ENCODE measurements around the gene EIF4EBP3. TPM values are rescaled to one million over a fixed set of nuclear protein-coding genes. Genes with fewer than 3 reads are reported as not detected.

The EIF4EBP3 gene
- total and polyA plus RNA-seq, 9 of the 15 experiments (the other 6 are each of a cell fraction or from before 2014, with no cell fraction given), result 1.3 to 7.5 (median 3.8) TPM

GRCh38 chr5:140564196-140565023, 16.9 kb downstream of the EIF4EBP3 start, which contains the start of the genes APBB3 and SLC35A4 (continued):
- TF ChIP-seq, protein P1, sequence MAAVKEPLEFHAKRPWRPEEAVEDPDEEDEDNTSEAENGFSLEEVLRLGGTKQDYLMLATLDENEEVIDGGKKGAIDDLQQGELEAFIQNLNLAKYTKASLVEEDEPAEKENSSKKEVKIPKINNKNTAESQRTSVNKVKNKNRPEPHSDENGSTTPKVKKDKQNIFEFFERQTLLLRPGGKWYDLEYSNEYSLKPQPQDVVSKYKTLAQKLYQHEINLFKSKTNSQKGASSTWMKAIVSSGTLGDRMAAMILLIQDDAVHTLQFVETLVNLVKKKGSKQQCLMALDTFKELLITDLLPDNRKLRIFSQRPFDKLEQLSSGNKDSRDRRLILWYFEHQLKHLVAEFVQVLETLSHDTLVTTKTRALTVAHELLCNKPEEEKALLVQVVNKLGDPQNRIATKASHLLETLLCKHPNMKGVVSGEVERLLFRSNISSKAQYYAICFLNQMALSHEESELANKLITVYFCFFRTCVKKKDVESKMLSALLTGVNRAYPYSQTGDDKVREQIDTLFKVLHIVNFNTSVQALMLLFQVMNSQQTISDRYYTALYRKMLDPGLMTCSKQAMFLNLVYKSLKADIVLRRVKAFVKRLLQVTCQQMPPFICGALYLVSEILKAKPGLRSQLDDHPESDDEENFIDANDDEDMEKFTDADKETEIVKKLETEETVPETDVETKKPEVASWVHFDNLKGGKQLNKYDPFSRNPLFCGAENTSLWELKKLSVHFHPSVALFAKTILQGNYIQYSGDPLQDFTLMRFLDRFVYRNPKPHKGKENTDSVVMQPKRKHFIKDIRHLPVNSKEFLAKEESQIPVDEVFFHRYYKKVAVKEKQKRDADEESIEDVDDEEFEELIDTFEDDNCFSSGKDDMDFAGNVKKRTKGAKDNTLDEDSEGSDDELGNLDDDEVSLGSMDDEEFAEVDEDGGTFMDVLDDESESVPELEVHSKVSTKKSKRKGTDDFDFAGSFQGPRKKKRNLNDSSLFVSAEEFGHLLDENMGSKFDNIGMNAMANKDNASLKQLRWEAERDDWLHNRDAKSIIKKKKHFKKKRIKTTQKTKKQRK (IDR thresholded peaks at IDR 0.05; ENCODE audit: borderline replicate concordance, low read depth, low read length), result no peak
- peak; percentile 75; the same call in 1 of the 2 replicates for TF ChIP-seq NCOA1 (IDR thresholded peaks at IDR 0.05; ENCODE audit: low read depth)
- TF ChIP-seq HDAC8 (tag; IDR thresholded peaks at IDR 0.05), result no peak
- TF ChIP-seq KLF10 (CRISPR knock-in tag; IDR thresholded peaks at IDR 0.05), result no peak
- no peak for TF ChIP-seq MCM2 (IDR thresholded peaks at IDR 0.05; ENCODE audit: low read depth)
- no peak for TF ChIP-seq ZNF354B (CRISPR knock-in tag; IDR thresholded peaks at IDR 0.05)
- TF ChIP-seq ZNF316 (IDR thresholded peaks at IDR 0.05), result no peak
- TF ChIP-seq PTBP1 (IDR thresholded peaks at IDR 0.05; ENCODE audit: low read depth, low read length), result no peak
- no peak for TF ChIP-seq KAT7 (CRISPR knock-in tag; IDR thresholded peaks at IDR 0.05; ENCODE audit: borderline replicate concordance)
- peak; percentile 4; the same call in 1 of the 2 replicates for TF ChIP-seq THRB (CRISPR knock-in tag; conservative IDR thresholded peaks at IDR 0.05)
- TF ChIP-seq YBX1 (IDR thresholded peaks at IDR 0.05), result no peak
- no peak for TF ChIP-seq PURB (CRISPR knock-in tag; IDR thresholded peaks at IDR 0.05; ENCODE audit: low read depth)
- no peak for TF ChIP-seq ZZZ3 (IDR thresholded peaks at IDR 0.05)
- TF ChIP-seq ATF7 (IDR thresholded peaks at IDR 0.05), result peak; percentile 99
- TF ChIP-seq BRD4 (IDR thresholded peaks at IDR 0.05), result no peak
- TF ChIP-seq SMAD1 (IDR thresholded peaks at IDR 0.05; ENCODE audit: low read depth, low read length, partially characterized antibody), result no peak
- TF ChIP-seq, protein P2, sequence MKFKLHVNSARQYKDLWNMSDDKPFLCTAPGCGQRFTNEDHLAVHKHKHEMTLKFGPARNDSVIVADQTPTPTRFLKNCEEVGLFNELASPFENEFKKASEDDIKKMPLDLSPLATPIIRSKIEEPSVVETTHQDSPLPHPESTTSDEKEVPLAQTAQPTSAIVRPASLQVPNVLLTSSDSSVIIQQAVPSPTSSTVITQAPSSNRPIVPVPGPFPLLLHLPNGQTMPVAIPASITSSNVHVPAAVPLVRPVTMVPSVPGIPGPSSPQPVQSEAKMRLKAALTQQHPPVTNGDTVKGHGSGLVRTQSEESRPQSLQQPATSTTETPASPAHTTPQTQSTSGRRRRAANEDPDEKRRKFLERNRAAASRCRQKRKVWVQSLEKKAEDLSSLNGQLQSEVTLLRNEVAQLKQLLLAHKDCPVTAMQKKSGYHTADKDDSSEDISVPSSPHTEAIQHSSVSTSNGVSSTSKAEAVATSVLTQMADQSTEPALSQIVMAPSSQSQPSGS (CRISPR knock-in tag; IDR thresholded peaks at IDR 0.05), result peak; percentile 83
- no peak for TF ChIP-seq HNRNPL (IDR thresholded peaks at IDR 0.05; ENCODE audit: low read depth, low read length)
- TF ChIP-seq NR2F6 (CRISPR knock-in tag; IDR thresholded peaks at IDR 0.05), result no peak
- TF ChIP-seq PRMT5 (CRISPR knock-in tag; IDR thresholded peaks at IDR 0.05), result no peak
- no peak for TF ChIP-seq TCF7L2 (IDR thresholded peaks at IDR 0.05; ENCODE audit: low read depth, low read length)
- TF ChIP-seq RBM15 (IDR thresholded peaks at IDR 0.05; ENCODE audit: insufficient read depth, low read length), result no peak
- TF ChIP-seq, protein P3, sequence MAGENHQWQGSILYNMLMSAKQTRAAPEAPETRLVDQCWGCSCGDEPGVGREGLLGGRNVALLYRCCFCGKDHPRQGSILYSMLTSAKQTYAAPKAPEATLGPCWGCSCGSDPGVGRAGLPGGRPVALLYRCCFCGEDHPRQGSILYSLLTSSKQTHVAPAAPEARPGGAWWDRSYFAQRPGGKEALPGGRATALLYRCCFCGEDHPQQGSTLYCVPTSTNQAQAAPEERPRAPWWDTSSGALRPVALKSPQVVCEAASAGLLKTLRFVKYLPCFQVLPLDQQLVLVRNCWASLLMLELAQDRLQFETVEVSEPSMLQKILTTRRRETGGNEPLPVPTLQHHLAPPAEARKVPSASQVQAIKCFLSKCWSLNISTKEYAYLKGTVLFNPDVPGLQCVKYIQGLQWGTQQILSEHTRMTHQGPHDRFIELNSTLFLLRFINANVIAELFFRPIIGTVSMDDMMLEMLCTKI (IDR thresholded peaks at IDR 0.05; ENCODE audit: partially characterized antibody), result no peak
